Non-pigmented ciliary epithelial cell (primary cell): Measurements from ENCODE around the gene HSPA12B.

Source experiments
- DNase-seq: peaks from one replicate; pipeline ENCODE4 v3.0.0-alpha.2; 2010; ENCODE audit warnings: low read depth

HSPA12B gene

DNA sequence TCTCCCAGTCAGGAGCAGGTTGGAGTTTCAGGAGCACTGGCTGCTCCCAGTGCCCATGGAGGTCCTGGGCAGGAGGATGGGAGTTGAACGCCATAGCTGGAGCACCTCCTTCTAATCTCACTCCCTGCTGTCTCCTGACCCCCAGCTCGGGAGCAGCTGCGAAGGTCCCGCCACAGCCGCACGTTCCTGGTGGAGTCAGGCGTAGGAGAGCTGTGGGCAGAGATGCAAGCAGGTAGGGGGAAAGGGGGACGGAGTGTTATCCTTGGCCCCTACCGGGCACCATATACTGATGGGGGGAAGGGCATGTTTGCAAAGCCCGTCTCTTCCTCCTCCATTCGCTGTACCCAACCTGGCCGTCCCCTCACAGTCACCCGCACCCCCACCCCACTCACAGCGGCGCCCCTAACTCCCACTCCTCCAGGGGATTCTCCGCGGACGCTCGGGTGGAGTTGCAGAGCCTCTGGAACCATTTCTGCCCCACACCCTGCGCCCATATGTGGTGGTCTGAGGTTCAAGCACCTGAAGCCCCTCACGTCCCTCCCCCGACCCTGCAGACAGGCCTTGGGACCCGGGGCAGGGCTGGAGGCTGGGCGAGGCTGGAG lies 16.7 kb downstream of the HSPA12B start:
- DNase-seq = no peak

DNA sequence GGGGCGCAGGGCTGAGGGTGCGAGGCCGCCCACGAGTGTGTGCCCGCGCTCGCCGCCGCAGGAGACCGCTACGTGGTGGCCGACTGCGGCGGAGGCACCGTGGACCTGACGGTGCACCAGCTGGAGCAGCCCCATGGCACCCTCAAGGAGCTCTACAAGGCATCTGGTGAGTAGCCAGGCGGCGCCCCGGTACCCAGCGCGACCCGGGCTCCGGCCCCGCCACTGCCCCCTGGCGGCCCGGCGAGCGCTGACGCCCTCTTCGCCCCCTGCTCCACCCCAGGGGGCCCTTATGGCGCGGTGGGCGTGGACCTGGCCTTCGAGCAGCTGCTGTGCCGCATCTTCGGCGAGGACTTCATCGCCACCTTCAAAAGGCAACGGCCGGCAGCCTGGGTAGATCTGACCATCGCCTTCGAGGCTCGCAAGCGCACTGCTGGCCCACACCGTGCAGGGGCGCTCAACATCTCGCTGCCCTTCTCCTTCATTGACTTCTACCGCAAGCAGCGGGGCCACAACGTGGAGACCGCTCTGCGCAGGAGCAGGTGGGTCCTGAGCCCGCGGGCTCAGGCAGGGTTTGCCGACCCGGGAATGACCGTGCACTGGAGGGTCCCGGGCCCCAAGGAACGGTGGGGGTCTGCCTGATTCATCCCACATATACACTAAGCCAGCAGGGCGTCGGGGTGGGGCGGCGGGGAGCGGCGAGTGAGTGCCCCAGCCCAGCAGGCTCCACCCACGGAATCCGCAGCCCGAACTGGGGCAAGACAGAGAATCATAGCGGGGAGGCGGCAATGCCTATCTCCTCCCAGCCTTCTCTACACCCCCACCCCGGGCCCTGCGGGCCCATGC lies 17.4 kb downstream of the HSPA12B start:
- DNase-seq = no peak

GRCh38 chr20:3751305-3751674 lies 18.8 kb downstream of the HSPA12B start:
- no peak for DNase-seq

DNA sequence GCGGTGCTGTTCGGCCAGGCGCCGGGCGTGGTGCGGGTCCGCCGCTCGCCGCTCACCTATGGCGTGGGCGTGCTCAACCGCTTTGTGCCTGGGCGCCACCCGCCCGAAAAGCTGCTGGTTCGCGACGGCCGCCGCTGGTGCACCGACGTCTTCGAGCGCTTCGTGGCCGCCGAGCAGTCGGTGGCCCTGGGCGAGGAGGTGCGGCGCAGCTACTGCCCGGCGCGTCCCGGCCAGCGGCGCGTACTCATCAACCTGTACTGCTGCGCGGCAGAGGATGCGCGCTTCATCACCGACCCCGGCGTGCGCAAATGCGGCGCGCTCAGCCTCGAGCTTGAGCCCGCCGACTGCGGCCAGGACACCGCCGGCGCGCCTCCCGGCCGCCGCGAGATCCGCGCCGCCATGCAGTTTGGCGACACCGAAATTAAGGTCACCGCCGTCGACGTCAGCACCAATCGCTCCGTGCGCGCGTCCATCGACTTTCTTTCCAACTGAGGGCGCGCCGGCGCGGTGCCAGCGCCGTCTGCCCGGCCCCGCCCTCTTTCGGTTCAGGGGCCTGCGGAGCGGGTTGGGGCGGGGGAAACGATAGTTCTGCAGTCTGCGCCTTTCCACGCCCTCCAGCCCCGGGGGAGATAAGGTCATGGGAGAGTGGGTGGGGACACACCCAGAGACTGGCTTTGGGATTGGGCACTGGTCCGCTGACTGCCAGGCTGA lies 19.3 kb downstream of the HSPA12B start:
- no peak for DNase-seq

DNA sequence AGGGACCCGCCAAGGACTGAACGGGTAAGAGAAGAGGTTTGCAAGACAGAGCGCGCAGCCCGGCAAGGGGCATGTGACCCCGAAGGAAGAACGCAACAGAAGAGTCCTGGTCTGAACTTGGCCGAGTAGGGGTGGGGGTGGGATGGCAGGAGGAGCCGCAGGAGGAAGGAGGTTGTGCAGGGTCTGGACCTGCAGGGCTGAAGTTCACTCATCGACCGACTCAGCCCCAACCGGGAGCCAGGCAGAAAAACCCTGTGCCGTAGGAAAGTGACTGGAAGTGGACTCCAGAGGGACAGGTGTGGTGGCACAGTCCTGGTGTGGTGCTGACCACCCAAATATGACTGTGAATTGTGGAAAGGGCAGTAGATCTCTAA lies 19.9 kb downstream of the HSPA12B start:
- DNase-seq = no peak

GRCh38 chr20:3753098-3753497 lies 20.6 kb downstream of the HSPA12B start:
- DNase-seq = no peak

DNA sequence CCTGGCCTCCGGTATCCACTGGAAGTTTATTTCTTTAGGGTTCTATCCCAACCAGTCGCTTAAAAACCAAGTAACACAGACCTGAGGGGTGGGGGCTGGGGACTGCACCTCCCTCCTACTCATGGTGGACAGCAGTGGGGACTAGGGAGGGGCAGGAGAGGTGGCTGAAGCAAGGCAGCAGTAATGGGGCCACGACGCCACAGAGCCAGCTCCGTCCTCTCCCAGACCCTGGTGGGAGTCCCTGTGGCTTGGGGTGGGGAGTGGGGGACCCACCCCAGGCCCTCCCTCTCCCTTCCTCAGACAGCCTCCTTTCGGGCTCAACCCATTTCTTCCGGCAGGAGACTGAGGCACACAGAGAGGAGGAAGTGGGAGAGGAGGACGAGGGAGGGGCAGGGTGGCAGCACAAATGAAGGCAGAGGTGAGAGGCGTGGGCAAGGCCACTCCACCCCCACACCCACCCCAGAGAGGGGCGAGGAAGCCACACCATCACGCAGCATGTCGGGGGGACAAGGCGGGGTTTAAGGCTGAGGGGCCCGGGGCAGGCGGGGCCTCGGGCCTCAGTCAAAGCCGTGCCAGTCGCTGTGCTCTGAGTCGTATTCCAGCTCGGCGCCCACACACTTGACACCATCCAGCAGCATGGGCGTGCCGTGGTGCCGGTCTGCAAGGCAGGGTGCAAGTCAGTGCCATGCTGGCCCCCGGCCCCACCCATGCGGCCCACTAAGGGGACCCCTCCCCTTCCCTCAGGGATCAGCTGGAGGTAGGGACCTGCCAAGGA lies 21.2 kb downstream of the HSPA12B start:
- DNase-seq = no peak

- no peak for DNase-seq
Measured at GRCh38 chr20:3754276-3754630, 21.8 kb downstream of the HSPA12B start.

GRCh38 chr20:3755269-3755668 lies 22.8 kb downstream of the HSPA12B start:
- DNase-seq = no peak

- DNase-seq = no peak
Measured at GRCh38 chr20:3755814-3756480, 23.5 kb downstream of the HSPA12B start.

GRCh38 chr20:3757268-3757667 lies 24.8 kb downstream of the HSPA12B start:
- no peak for DNase-seq

GRCh38 chr20:3758566-3758965 lies 26.1 kb downstream of the HSPA12B start:
- no peak for DNase-seq

DNA sequence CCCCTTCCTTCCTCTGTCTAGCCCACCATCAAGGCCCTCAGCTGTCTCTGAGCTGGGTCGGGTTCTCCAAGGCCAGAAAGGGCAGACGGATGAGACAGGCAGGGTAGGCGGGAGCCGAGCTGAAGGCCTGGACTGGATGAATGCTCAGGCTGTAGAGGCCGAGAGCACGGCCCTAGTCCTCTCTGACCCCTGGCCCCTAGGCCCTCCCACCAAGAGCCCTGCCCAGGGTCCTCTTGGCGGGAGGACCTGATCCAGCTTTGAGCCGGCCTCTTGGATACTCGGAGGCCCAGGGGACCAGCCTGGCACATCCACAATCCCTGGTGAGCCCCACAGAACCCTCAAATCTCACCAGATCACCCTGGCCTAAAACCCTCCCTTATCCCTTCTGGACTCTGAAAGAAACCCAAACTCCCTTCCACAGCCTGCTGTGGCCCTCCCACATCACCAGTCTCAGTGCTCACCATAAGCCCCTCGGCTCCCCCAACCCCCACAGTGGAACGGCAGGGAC lies 26.9 kb downstream of the HSPA12B start:
- DNase-seq = no peak

- no peak for DNase-seq
Measured at GRCh38 chr20:3759884-3760283, 27.4 kb downstream of the HSPA12B start.

DNA sequence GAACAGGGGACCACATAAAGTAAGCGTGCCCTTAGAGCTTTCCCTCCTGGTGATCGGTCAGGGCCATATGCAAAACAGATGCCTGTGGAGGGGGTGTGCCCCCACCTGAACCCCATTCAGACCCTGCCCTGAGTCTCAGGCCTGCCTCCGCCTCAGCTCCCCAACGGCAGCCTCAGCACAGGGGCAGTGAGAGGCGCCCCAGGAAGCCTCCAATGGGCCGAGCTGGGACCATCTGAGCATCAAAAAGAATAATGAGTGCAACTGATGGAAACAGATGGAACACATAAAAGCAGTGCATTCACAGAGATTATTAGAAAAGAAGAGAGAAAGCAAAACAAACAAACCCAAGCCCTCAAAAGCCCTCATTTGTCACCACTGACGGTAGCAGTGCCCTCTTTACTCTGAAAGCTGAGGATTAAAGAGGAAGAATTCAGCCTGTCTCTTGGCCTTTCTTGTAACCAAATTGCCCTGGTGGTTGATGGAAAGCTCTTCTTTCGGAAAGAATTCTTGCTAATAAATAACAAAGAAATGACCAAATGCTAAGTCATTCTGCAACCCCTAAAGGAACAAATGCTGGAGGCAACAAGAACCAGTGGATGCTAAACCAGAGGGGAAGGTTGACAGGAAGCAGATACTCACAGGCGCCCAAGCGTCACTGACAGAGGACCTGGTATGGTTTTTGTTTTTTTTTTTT lies 28.3 kb downstream of the HSPA12B start:
- no peak for DNase-seq

GRCh38 chr20:3763671-3764601 lies 31.5 kb downstream of the HSPA12B start:
- DNase-seq = no peak

- no peak for DNase-seq
Measured at GRCh38 chr20:3764659-3765058, 32.2 kb downstream of the HSPA12B start.

DNA sequence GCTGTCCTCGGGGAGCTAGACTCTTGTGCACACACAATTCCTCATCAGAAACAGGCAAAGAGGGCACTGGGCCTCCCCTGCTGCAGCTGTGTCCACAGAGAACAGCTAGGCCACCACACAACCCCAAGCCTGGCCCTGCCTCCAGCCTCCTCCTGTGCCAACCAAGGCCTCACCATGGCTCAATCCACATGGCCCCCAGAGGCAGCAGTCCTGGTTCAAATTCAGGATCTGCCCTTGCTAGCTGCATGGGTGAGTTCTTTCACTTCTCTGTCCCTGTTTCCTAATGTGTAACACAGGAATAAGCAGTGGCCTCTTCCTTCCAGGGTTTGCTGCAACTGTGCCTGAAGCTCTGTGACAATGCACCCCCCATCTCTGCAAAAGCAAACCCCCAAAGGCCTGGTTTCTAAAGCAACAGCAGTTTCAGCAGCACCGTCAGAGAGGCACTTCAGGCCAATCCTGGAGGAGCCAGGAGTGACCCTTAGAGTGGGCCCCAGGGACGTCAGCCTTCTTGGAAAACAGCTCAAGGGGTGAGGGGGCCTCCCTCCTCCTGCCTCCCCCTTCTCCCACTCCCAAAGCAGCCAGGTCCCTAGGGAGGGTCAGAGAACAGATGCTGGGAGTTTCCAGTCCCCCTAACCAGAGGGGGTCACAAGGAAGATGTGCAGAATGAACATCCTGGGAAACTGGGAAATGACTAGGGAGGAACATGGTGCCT lies 32.8 kb downstream of the HSPA12B start:
- DNase-seq = no peak

- DNase-seq = no peak
Measured at GRCh38 chr20:3766422-3767109, 34.1 kb downstream of the HSPA12B start.
